Cerebellar nuclear complex (tissue), 1 donor: Measurements from ENCODE around the gene BIVM.
"Not testable (repeated sequence)": the region's sequence is repeated elsewhere in the genome, so short reads cannot be mapped to it uniquely, and the experiment has no call there.

Source experiments
- DNase-seq, 2 experiments: peaks; one replicate each; lab custom pipeline; 2025; lab: John Stamatoyannopoulos, UW

BIVM gene, protein sequence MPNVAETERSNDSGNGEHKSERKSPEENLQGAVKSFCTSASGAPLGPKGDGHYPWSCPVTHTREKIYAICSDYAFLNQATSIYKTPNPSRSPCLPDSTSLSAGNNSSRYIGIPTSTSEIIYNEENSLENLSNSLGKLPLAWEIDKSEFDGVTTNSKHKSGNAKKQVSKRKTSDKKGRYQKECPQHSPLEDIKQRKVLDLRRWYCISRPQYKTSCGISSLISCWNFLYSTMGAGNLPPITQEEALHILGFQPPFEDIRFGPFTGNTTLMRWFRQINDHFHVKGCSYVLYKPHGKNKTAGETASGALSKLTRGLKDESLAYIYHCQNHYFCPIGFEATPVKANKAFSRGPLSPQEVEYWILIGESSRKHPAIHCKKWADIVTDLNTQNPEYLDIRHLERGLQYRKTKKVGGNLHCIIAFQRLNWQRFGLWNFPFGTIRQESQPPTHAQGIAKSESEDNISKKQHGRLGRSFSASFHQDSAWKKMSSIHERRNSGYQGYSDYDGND

DNA sequence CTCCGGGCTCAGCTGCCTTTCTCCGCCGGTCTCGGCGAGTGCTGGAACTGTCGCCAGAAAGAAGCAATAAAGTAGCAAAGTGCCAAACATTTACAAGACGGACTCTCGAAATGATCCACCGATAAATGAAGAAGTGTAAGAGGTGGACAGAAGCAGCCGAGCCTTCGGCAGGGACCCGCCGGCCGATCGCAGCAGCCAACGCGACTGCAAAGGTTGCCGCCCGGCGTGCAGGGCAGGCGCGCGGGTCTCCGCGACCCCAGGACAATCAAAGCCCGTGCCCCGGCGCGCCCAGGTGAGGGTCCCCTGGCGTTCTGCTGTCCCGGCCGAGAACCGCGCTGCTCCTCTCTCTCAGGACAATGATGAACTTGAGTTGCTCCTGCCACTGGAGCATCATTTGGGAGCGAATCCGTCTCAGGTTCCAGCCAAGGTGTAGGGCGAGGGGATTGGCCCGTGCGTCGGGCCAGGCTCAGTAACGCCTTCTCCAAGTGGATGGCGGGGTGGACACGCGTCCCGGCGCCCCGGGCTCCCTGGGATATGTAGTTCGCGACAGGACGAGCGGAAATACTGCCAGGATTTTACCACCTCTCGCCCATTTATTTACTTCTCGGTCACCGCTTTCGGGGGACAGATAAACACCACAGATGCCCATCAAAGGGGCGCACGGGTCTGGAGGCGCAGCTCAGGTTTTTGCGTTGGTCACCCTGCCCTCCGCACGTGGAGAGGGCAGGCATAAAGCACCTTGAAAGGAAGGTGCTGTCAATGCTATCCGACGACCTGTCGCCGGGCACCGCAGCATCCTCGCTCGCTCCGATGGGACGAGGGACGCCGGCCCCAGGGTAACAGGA lies at the start of gene BIVM, which contains the start of gene POGLUT2:
Gene BIVM, plus strand, starts transcription at position 539 of the 845 bp plus-strand sequence. CDS start 8,149 bp downstream, outside the sequence.
Gene POGLUT2, minus strand, starts transcription at position 396 of the 845 bp plus-strand sequence. Its CDS starts 306 bp downstream, at position 90.
- peak; percentile 26 to 87 for DNase-seq

DNA sequence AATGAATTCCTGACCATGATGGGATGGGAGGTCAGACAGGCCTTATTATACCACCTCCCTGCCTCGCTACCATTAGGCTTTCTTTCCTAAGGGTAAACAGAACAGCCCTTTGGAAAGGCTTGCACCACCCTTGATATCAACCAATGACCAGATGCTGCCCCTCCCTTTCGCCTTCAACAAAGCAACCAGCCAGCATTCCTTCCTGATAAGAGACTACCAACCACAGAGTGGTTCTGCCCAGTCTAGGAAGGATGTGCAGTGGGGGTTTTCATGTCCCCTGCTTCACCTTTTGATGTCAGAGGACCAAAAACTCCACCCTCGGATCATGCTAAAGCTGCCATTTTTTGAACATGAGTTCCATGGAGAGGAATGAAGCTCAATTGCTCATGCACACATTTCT lies 47.0 kb upstream of the BIVM start:
- no peak for DNase-seq

DNA sequence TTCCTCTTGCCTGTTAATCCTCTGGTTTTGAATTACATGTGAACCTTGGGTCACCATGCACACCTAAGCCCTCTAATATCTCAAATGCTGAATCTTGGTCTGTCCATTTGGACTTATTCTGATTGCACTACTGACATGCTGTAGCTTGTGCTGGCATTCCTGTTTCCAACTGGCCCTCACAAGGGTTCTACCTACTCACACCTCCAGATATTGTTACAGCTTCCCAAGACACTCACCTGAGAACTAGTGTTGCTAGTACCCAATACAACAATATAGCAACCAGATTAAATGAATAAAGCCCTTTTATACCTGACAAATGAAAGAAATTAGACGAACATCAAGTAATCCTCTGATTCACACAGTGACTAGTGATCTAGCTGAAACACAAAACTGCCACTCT lies 41.9 kb upstream of the BIVM start:
- no peak for DNase-seq

DNA sequence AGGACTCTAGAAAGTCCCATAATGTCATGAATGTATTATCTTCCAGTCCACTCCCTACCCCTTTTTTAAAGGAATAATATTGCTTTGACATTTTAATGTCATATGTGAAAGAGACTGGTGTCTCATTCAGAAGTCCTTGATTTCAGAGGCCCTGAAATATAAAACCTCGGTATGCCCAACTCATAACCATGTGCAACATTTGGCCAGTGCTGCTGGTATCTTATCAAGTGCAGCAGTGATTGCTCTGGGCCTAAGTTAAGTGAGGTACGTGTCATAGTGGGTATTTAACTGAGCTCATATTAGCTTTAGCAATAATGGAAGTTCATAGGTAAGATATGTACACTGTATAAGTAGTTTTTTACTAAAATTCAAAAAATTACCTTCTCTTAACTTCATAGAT lies 40.1 kb upstream of the BIVM start:
- no peak for DNase-seq

DNA sequence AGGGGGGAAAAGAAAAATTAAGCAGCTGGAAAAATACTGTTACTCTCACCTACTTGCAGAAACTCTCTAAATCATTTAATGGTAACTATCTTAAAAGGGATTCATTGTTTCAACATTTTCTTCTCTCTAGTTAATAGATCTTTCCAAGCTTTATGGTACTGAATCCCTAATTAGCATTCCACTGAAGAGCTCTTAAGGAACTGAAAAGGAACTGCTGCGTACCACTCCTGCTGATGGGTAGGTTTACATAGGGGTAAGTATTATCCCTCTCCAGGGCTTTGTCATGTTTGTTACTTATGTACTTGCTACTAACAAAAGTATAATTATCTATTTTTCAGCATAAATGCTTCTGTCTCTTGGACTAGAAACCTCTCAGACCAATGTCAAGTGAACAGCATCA lies 37.8 kb upstream of the BIVM start:
- DNase-seq, result no peak

DNA sequence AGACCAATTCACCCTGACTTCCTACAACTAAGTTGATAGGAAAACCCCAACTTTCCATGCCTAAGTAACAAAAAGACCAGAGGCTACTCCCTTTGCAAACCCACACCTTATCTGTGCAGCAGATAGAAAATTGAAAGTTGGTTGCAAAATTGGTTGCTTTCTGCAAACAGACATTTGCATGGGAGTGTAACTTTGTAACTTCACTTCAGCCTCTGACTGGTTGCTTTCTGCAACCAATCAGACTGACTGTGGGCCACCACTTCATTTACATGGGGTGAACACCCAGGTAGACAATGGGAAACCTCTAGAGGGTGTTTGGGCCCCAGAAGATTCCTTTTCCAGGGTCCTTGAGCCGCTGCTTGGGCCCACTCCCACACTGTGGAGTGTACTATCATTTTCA lies 35.2 kb upstream of the BIVM start:
- DNase-seq, result no peak

DNA sequence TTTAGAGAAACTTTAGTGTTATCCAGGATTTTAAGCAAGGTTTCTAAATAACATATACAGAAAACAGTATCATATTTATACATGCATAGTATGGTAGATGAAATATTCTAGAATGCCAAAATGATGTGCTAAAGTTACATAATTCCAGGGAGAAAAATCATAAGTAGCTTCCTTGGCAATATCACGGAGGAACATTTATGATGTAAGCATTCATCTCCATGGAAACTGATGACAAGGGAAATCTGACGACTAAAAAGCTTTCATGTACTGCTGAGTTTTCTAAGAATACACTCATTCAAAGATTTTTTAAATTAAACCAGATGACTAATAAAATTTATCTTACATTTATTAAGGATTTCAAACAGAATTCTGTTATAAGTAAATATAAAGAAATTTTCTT lies 30.0 kb upstream of the BIVM start:
- no peak for DNase-seq

DNA sequence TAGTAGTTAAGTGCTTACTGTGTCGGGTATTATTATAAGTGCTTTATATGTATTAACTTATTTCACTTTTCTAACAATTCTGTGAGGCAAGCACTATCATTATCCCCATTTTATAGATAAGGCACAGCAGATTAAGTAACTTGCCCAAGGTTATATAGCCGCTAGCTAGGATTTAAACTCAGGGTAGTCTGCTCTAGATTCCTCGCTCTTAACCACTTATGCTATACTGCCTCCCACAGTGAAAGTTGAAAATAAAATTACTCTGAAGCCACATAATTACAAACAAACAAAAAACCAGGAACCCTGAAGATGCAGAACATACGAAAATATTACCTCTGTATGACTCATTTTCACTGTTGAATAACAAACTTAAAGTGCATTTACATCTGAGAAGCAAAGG lies 29.2 kb upstream of the BIVM start:
- no peak for DNase-seq

DNA sequence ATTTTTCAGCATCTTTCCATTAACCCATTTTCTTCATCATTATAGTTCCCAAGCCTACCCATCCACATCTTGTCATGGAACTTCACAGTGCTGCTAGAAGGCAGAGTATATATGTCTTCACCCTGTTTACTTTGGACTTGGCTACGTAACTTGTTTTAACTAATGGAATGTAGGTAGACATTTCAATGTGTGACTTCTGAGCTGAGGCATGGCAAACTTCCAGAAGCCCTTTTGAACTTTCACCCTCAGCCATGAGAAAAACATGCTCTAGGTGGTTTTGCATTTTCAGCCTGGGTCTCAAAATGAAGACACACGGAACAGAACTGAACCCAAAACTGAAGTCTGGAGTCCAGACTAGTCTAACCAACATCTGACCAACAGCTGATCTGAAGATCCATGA lies 28.5 kb upstream of the BIVM start:
- DNase-seq, result no peak

DNA sequence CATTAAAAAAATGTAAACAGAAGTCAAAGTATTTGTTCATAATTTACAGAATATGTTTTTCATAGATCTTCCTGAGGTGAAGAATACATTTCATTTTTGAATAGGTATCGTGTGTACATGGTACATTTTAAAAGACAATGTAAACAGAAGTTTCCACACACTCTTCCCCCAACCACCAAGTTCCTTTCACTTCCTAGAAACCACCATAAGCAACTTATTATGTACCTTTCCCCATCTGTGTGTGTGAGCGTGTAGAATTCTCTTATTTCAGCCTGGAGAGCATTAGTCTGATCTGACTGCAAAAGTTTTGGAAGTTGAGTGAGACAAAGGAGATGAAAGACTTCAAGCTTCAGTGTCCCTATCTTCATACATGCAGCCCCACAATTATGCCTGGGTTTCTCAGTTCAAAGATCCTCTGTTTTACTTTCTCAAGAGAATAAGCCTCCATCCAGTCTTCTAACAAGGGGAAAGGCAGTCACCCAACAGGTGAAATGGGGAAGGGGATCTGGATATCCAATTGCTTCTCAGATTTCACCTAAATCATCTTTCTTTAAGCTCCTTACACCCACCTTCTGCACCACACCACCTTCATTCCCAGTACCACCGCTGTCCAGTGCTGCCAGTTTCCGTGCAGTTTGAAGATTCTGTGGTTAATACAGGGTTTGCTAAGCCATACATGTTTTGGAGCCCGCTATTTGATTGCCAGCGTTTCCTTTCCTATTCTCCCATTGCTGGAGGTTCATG lies 27.4 kb upstream of the BIVM start:
- DNase-seq, result no peak

DNA sequence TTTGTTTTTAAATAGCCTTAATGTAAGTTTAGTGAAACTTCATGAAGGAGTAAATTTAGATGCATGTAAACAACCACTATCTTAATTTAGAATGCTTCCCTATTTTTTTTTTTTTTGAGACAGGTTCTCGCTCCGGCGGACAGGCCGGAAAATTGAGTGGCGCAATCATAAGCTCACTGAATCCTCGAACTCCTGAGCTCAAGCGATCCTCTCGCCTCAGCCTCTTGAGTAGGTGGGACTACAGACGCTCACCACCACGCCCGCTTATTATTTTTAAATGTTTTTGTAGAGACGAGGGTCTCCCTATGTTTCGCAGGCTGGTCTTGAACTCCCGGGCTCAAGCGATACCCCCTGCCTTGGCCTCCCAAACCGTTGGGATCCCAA lies 26.9 kb upstream of the BIVM start:
- no peak for DNase-seq

DNA sequence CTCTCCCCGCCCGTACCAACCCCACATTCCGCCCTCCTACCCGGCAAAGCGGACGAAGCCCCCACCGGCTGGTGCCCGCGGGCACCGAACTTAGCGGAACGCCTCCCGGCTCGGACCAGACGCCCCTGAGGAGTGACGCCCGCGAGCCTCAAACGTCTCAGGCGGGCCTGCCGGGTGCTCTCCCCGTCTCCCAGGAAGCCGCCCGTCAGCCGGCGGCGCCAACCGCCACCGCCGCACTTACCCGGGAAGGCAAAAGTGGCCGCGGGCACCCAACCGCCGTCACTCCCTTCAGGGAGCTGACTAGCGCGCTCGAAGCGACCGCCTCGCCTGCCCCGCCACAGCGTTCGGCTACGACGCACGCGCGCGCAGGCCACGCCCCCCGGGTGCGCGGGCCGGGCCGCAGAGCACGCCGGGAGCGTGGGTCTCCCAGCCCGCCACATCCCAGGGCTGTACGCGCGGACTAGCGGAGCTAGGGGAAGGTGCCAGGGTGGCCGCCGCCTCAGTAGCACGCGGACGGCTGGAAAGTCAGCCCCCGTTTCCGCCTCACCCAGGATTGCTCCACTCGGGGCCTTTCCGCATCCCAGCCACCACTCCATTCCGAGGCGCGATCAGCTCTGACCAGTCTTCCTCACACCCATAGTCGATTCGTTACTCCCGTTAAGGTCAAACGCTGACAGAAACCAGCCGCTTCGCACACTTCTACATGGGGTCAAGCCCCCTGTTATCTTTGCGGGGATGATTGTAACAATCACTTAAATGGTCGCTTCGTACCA lies 25.3 kb upstream of the BIVM start, which contains the start of gene TEX30:
Gene TEX30, minus strand, starts transcription at position 346 of the 773 bp plus-strand sequence. CDS start 3,760 bp downstream, outside the sequence.
- peak; percentile 2 to 28 for DNase-seq

DNA sequence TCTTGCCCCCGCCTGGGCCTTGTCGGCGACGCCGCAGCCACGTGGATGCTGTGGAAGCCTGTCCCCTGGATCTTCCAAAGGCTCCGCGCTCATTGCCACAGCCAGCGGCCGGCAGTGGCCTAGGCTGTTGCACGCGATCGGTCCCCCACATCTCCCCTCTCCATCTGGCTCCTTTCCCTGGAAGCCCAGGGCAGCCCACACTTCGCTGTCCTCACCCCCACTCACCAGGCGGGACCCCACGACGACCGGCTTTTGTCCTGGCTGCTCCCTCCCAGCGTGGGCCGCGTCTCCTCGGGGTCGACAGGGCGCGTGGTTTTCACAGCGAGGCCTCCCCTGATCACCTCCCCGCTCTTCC lies 24.7 kb upstream of the BIVM start:
- no peak for DNase-seq

DNA sequence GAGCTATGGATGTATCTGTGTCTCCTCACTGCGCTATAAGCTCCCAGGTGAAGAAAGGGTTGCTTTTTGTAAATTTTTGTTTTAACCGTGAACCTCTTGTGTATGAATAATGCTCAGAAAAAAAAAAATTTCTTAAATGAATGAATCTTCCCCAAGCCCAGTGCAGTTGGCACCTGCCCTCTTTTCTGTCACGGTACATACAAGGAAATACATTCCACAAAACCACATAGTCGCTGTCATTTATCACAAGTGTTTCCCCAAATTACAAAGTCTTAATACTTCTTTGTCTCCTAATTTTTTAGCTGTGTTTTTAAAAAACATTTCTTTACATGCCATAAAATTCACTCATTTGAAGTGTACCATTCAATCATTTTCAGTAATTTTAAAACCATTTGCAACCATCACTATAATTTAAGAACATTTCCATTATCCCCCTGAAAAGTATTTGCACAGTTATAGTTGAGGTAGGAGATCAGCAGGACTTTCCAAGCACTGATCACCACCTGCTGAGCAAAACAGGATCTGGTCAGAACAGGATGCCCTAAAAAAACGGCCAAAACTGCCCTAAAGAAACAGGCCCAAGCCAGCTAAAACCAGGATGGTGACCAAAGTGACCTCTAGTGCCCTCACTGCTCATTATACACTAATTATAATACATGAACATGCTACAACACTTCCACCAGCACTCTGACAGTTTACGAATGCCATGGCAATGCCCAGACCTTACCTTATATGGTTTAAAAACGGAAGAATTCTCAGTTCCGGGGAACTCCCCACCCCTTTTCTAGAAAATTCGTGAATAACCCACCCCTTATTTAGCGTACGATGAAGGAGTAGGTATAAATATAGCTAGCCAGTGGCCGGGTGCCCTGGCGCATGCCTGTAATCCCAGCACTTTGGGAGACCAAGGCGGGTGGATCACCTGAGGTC lies 24.1 kb upstream of the BIVM start:
- no peak for DNase-seq

DNA sequence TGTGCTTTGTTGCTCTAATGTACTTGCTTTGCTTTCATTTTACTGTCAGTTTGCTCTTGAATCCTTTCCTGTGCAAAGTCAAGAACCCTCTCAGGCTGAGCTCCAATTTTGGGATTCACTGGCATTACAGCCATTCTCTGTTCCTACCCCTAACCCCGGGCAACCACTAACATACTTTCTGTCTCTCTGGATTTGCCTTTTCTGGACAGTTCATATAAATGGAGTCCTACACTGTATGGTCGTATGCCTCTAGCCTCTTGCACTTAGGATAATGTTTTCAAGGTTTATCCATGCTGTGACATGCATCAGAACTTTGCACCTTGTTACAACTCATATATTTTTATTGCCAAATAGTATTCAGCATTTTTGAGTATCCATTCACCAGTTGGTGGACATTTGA lies 22.6 kb upstream of the BIVM start:
- DNase-seq, result no peak

DNA sequence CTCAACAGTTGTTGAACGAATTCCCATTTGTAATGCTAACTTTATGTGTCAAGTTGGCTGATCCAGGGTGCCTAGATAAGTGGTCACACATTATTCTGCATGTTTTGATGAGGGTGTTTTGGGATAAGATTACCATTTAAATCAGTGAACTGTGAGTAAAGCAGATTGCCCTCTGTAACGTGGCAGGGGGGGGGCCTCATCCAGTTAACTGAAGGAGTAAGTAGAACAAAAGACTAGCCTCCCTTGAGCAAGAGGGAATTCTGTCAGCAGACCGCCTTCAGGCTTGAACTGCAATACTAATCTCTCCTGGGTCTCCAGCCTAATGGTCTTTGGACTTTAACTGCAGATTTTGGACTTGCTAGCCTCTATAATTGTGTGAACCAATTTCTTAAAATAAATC lies 21.2 kb upstream of the BIVM start:
- DNase-seq, result no peak

DNA sequence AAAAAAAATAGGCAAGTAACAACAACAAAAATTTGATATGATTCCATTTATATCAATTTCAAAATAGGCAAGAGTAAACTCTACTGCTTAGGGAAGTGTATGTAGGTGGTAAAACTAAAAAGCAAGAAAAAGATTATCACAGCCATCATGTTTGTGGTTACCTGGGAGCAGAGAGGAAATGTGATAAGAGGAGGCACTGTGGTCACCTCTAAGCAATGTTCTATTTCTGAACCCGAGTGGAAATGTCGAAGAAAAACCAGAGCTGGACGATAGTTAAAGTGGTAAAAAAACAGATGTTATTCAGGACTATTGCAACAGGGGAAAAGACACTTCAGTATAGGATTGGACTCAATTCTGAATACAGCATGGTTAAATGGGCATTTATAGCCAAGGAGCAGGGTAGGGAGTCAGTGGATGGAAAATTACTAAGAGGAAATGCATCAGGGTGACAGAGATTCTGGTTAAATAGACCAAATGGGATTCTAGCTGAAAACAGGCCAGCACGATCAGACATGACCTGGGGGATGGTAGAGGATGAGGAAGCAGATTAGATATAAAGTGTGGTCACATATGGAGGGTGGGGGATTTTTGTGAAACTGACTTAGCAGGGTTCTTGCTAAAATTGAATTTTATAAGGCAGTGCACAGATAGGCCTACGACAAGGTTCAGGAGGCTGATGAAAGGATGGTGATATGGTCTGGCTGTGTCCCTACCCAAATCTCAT lies 19.3 kb upstream of the BIVM start:
- no peak for DNase-seq

DNA sequence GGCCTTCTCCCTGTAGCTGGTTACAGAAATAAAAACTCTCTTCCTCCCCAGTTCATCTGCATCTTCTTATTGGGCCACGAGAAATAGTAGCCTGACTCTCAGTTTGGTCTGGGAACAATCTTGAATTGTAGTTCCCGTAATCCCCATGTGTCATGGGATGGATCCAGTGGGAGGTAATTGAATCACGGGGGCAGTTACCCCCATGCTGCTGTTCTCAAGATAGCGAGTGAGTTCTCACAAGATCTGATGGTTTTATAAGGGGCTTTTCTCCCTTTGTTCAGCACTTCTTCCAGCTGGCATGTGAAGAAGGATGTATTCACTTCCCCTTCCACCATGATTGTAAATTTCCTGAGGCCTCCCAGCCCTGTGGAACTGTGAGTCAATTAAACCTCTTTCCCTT lies 18.3 kb upstream of the BIVM start:
- not testable (repeated sequence) for DNase-seq

DNA sequence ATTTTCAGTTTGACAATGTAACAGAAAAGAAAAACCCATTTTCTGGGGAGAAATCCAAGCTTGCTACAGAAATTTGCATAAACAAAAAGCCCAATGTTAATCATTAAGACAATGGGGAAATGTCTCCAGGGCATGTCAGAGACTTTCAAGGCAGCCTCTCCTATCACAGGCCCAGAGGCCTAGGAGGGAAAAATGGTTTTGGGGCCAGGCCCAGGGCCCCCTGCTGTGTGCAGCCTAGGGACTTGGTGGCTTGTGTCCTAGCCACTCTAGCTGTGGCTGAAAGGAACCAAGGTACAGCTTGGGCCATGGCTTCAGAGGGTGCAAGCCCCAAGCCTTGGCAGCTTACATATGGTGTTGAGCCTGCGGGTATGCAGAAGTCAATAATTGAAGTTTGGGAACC lies 17.3 kb upstream of the BIVM start:
- DNase-seq, result no peak

DNA sequence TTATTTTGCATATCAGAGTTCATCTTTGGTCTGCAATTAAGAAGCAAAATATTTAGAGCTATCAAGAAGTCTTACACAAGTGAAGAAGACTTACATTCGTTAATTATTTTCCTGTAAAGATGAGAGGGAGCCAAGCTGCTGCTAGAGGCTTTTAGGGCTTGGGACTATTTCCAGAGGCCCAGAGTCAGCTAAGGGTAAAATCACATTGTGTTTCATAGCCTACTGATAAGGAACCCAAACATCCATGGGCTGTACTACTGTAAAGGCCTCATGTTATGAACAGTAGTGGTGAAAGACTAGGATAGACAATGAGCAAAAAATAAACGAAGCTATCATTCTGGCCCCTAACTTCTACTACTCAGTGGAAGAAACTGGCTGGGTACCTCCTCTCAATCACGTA lies 14.4 kb upstream of the BIVM start:
- no peak for DNase-seq
